Measurements from ENCODE around the gene OR2A1.
"Not testable (repeated sequence)": the region's sequence is repeated elsewhere in the genome, so short reads cannot be mapped to it uniquely, and the experiment has no call there.

The OR2A1 gene

GRCh38 chr7:144331996-144332288 is 19.7 kb downstream of the OR2A1 start:
- not testable (repeated sequence) for H3K4ac ChIP-seq (ENCODE audit: low read length); H3K9me3 ChIP-seq (replicated peaks in 1 of 2; ENCODE audit: control insufficient read depth in 2 of 2, insufficient read depth in 1 of 2, low read depth in 1 of 2, low read length in 2 of 2); H3K27me3 ChIP-seq (ENCODE audit: control insufficient read depth in 3 of 3, insufficient read depth in 3 of 3, low read depth in 1 of 3, low read length in 3 of 3); H3K4me1 ChIP-seq (ENCODE audit: control insufficient read depth in 2 of 2, insufficient read depth in 1 of 2, low read depth in 1 of 2, low read length in 2 of 2); H3K36me3 ChIP-seq (replicated peaks in 1 of 2; ENCODE audit: control insufficient read depth in 2 of 2, insufficient read depth in 2 of 2, low read length in 2 of 2); H3K79me1 ChIP-seq (ENCODE audit: low read depth, low read length); H2BK15ac ChIP-seq (ENCODE audit: low read length); H3K23ac ChIP-seq (ENCODE audit: low read depth, low read length, poor library complexity); H2BK5ac ChIP-seq (ENCODE audit: low read length); H4K8ac ChIP-seq (ENCODE audit: low read depth, low read length); H3K4me2 ChIP-seq (ENCODE audit: insufficient read depth, low read length, poor library complexity, severe bottlenecking); H3K18ac ChIP-seq (ENCODE audit: low read length); H3K9ac ChIP-seq (ENCODE audit: low read depth, low read length, poor library complexity); H2BK12ac ChIP-seq (ENCODE audit: low read length); H2AK5ac ChIP-seq (ENCODE audit: low read depth, low read length); H2BK120ac ChIP-seq (ENCODE audit: low read depth, low read length); H3K4me3 ChIP-seq (ENCODE audit: low read length in 2 of 2); H3K14ac ChIP-seq (ENCODE audit: low read length); DNase-seq (ENCODE audit: low spot score); H3K27ac ChIP-seq (replicated peaks; ENCODE audit: low read length); H4K91ac ChIP-seq (ENCODE audit: low read depth, low read length, poor library complexity); H2AFZ ChIP-seq (ENCODE audit: low read length)
- WGBS, 2 donors (ENCODE audit: extremely low coverage in 2 of 2, insufficient read length in 2 of 2, insufficient replicate concordance in 1 of 2), result no CpG with 5 or more reads among the region's 2 CpGs

- H2BK5ac ChIP-seq (ENCODE audit: low read length); H3K9me3 ChIP-seq (replicated peaks in 1 of 2; ENCODE audit: control insufficient read depth in 2 of 2, insufficient read depth in 1 of 2, low read depth in 1 of 2, low read length in 2 of 2); H4K91ac ChIP-seq (ENCODE audit: low read depth, low read length, poor library complexity); H3K4me2 ChIP-seq (ENCODE audit: insufficient read depth, low read length, poor library complexity, severe bottlenecking); H3K4ac ChIP-seq (ENCODE audit: low read length); DNase-seq (ENCODE audit: low spot score); H3K18ac ChIP-seq (ENCODE audit: low read length); H2BK120ac ChIP-seq (ENCODE audit: low read depth, low read length); H3K4me1 ChIP-seq (ENCODE audit: control insufficient read depth in 2 of 2, insufficient read depth in 1 of 2, low read depth in 1 of 2, low read length in 2 of 2); H2BK15ac ChIP-seq (ENCODE audit: low read length); H2AK5ac ChIP-seq (ENCODE audit: low read depth, low read length); H3K9ac ChIP-seq (ENCODE audit: low read depth, low read length, poor library complexity); H3K27me3 ChIP-seq (ENCODE audit: control insufficient read depth in 3 of 3, insufficient read depth in 3 of 3, low read depth in 1 of 3, low read length in 3 of 3); H4K8ac ChIP-seq (ENCODE audit: low read depth, low read length); H3K4me3 ChIP-seq (ENCODE audit: low read length in 2 of 2); H3K14ac ChIP-seq (ENCODE audit: low read length); H3K23ac ChIP-seq (ENCODE audit: low read depth, low read length, poor library complexity); H3K36me3 ChIP-seq (replicated peaks in 1 of 2; ENCODE audit: control insufficient read depth in 2 of 2, insufficient read depth in 2 of 2, low read length in 2 of 2); H2BK12ac ChIP-seq (ENCODE audit: low read length); H3K27ac ChIP-seq (replicated peaks; ENCODE audit: low read length); H3K79me1 ChIP-seq (ENCODE audit: low read depth, low read length); H2AFZ ChIP-seq (ENCODE audit: low read length): not testable (repeated sequence)
- WGBS, 2 donors (ENCODE audit: extremely low coverage in 2 of 2, insufficient read length in 2 of 2, insufficient replicate concordance in 1 of 2), result no CpG with 5 or more reads among the region's 1 CpG
Observed at GRCh38 chr7:144348625-144349024, 36.4 kb downstream of the OR2A1 start.

GRCh38 chr7:144351667-144352066 is 39.4 kb downstream of the OR2A1 start:
- H4K8ac ChIP-seq (ENCODE audit: low read depth, low read length); H3K4me1 ChIP-seq (ENCODE audit: control insufficient read depth in 2 of 2, insufficient read depth in 1 of 2, low read depth in 1 of 2, low read length in 2 of 2); H3K36me3 ChIP-seq (replicated peaks in 1 of 2; ENCODE audit: control insufficient read depth in 2 of 2, insufficient read depth in 2 of 2, low read length in 2 of 2); H3K18ac ChIP-seq (ENCODE audit: low read length); H3K4me2 ChIP-seq (ENCODE audit: insufficient read depth, low read length, poor library complexity, severe bottlenecking); H3K27me3 ChIP-seq (ENCODE audit: control insufficient read depth in 3 of 3, insufficient read depth in 3 of 3, low read depth in 1 of 3, low read length in 3 of 3); H2BK12ac ChIP-seq (ENCODE audit: low read length); H3K4ac ChIP-seq (ENCODE audit: low read length); H3K4me3 ChIP-seq (ENCODE audit: low read length in 2 of 2); H3K27ac ChIP-seq (replicated peaks; ENCODE audit: low read length); H3K23ac ChIP-seq (ENCODE audit: low read depth, low read length, poor library complexity); H2AK5ac ChIP-seq (ENCODE audit: low read depth, low read length); H2BK5ac ChIP-seq (ENCODE audit: low read length); H3K9me3 ChIP-seq (replicated peaks in 1 of 2; ENCODE audit: control insufficient read depth in 2 of 2, insufficient read depth in 1 of 2, low read depth in 1 of 2, low read length in 2 of 2); H2BK120ac ChIP-seq (ENCODE audit: low read depth, low read length); H3K9ac ChIP-seq (ENCODE audit: low read depth, low read length, poor library complexity); H4K91ac ChIP-seq (ENCODE audit: low read depth, low read length, poor library complexity); H3K14ac ChIP-seq (ENCODE audit: low read length); DNase-seq (ENCODE audit: low spot score); H3K79me1 ChIP-seq (ENCODE audit: low read depth, low read length); H2AFZ ChIP-seq (ENCODE audit: low read length); H2BK15ac ChIP-seq (ENCODE audit: low read length): not testable (repeated sequence)
- WGBS, 2 donors (ENCODE audit: extremely low coverage in 2 of 2, insufficient read length in 2 of 2, insufficient replicate concordance in 1 of 2), result no CpG with 5 or more reads among the region's 3 CpGs

GRCh38 chr7:144355176-144355822 is 43.1 kb downstream of the OR2A1 start, which contains the start of gene ARHGEF5:
TSS of gene ARHGEF5 (plus strand) at chr7:144355402. CDS start at chr7:144362670, 7,268 bp downstream.
- not testable (repeated sequence) for H3K4me3 ChIP-seq (ENCODE audit: low read length in 2 of 2); H3K27me3 ChIP-seq (ENCODE audit: control insufficient read depth in 3 of 3, insufficient read depth in 3 of 3, low read depth in 1 of 3, low read length in 3 of 3); H2BK12ac ChIP-seq (ENCODE audit: low read length); H3K9ac ChIP-seq (ENCODE audit: low read depth, low read length, poor library complexity); H3K27ac ChIP-seq (replicated peaks; ENCODE audit: low read length); H2BK120ac ChIP-seq (ENCODE audit: low read depth, low read length); H3K9me3 ChIP-seq (replicated peaks in 1 of 2; ENCODE audit: control insufficient read depth in 2 of 2, insufficient read depth in 1 of 2, low read depth in 1 of 2, low read length in 2 of 2); H3K23ac ChIP-seq (ENCODE audit: low read depth, low read length, poor library complexity); H3K79me1 ChIP-seq (ENCODE audit: low read depth, low read length); H4K91ac ChIP-seq (ENCODE audit: low read depth, low read length, poor library complexity); H3K14ac ChIP-seq (ENCODE audit: low read length); H3K36me3 ChIP-seq (replicated peaks in 1 of 2; ENCODE audit: control insufficient read depth in 2 of 2, insufficient read depth in 2 of 2, low read length in 2 of 2); H3K18ac ChIP-seq (ENCODE audit: low read length); H3K4me1 ChIP-seq (ENCODE audit: control insufficient read depth in 2 of 2, insufficient read depth in 1 of 2, low read depth in 1 of 2, low read length in 2 of 2); H2AFZ ChIP-seq (ENCODE audit: low read length); H3K4ac ChIP-seq (ENCODE audit: low read length); DNase-seq (ENCODE audit: low spot score); H2BK15ac ChIP-seq (ENCODE audit: low read length); H3K4me2 ChIP-seq (ENCODE audit: insufficient read depth, low read length, poor library complexity, severe bottlenecking); H2AK5ac ChIP-seq (ENCODE audit: low read depth, low read length); H4K8ac ChIP-seq (ENCODE audit: low read depth, low read length); H2BK5ac ChIP-seq (ENCODE audit: low read length)
- no CpG with 5 or more reads among the region's 50 CpGs for WGBS, 2 donors (ENCODE audit: extremely low coverage in 2 of 2, insufficient read length in 2 of 2, insufficient replicate concordance in 1 of 2)
